Calu3 (cell line): ENCODE results near the gene MASP1. TPM values are rescaled to one million over a fixed set of nuclear protein-coding genes. Genes with fewer than 3 reads are reported as not detected.
A peak's percentile ranks its signal among the peaks of the same experiment; 100 is the strongest.

Source experiments
- BruUV-seq: library from RNA; stranded (reverse); fragments of 400-500 nt; replicated peaks from 2 replicates; lab custom pipeline; 2021; lab: Mats Ljungman, UMichigan
- CTCF ChIA-PET: fragments of 300-600 bp; sonication (Branson Sonifier 250); formaldehyde crosslinking; loops from one replicate; lab custom pipeline; 2022; ENCODE audit warnings: antibody characterized with exemption; lab: Charles Lee
- DNase-seq: peaks from one replicate; pipeline ENCODE4 v3.0.0; 2022
- H3K27ac Mint-ChIP-seq: one replicate; pipeline ENCODE4 v1.8.0; 2022; ENCODE audit warnings: mixed read lengths; ENCODE audit not compliant: unreplicated experiment
- H3K27me3 Mint-ChIP-seq: one replicate; pipeline ENCODE4 v1.8.0; 2022; ENCODE audit warnings: mixed read lengths; ENCODE audit not compliant: unreplicated experiment
- H3K36me3 Mint-ChIP-seq: one replicate; pipeline ENCODE4 v1.8.0; 2022; ENCODE audit warnings: mild to moderate bottlenecking, moderate library complexity, mixed read lengths; ENCODE audit not compliant: insufficient read depth, unreplicated experiment
- H3K4me1 Mint-ChIP-seq: one replicate; pipeline ENCODE4 v1.8.0; 2022; ENCODE audit warnings: mild to moderate bottlenecking, low read depth, mixed read lengths; ENCODE audit not compliant: unreplicated experiment
- H3K4me3 Mint-ChIP-seq: one replicate; pipeline ENCODE4 v1.8.0; 2022; ENCODE audit warnings: mild to moderate bottlenecking, low read depth, moderate library complexity, mixed read lengths; ENCODE audit not compliant: unreplicated experiment
- H3K9me3 Mint-ChIP-seq: one replicate; pipeline ENCODE4 v1.8.0; 2022; ENCODE audit warnings: low read depth, mixed read lengths; ENCODE audit not compliant: unreplicated experiment
- intact Hi-C: fragments of 100-400 bp; cut with micrococcal nuclease; formaldehyde crosslinking; loops from one replicate; pipeline ENCODE4 v1.10.0; 2022; ENCODE audit not compliant: unreplicated experiment
- total RNA-seq: library from RNA; stranded (reverse); gene quantifications from 2 replicates; pipeline ENCODE4 v1.2.3, GENCODE V29; 2022
- TF ChIP-seq, protein P1 (sequence below): fragments of 200-600 bp; IDR thresholded peaks from one replicate; pipeline ENCODE4 v1.8.0; 2022; ENCODE audit warnings: antibody characterized with exemption; ENCODE audit not compliant: unreplicated experiment

MASP1 gene
- total RNA-seq, 1 experiment from 2014 or later, result 0.59 TPM

DNA sequence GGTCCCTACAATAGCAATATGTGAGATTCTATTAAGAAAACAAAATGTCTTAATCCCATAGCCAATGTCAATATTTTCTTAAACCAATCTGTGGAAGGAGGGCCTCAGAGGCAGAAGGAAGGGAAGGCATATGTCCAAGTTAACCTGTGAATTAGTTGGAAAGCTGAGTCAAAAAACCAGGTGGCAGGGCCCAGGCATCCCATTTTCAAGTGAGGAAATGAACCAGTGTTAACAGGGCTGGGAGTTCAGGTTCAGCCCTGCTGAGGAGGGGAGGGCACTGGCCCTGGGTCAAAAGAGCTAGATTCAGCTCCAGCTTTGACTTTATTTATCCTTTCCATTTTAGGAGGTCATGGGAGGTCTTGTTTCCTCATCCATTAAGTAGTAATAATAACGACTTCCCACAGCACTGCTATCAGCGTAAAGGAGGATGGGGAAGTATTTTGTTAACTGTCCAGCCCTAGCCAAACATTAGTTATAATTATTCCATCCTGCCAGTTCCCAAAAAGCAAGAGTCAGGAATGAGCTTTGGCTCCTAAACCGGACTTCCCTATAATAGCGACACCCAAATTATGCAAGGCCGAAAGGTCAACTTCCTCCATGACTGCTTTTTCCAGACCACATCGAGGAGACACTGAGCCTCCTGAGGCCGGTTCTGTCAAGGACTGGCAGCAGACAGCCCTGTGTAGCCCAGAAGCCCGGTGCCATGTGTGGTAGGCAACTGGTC is 3.2 kb downstream of the MASP1 start:
- Mint-ChIP-seq H3K36me3 (no peaks in the 10 kb centered on the region), H3K27ac (no peak overlapping the region), H3K4me1 (peaks cover 41% of the 10 kb centered on the region), H3K4me3 (no peak overlapping the region), H3K9me3 (no peaks in the 10 kb centered on the region), H3K27me3 (no peaks in the 10 kb centered on the region)
- CTCF ChIA-PET, result interaction anchor here (0.6 kb wide), 1 partner anchor 1799 kb away, joined by 3 read pairs; no protein-coding TSS in a partner anchor
- no TSS peak for BruUV-seq
- TF ChIP-seq, protein P1, sequence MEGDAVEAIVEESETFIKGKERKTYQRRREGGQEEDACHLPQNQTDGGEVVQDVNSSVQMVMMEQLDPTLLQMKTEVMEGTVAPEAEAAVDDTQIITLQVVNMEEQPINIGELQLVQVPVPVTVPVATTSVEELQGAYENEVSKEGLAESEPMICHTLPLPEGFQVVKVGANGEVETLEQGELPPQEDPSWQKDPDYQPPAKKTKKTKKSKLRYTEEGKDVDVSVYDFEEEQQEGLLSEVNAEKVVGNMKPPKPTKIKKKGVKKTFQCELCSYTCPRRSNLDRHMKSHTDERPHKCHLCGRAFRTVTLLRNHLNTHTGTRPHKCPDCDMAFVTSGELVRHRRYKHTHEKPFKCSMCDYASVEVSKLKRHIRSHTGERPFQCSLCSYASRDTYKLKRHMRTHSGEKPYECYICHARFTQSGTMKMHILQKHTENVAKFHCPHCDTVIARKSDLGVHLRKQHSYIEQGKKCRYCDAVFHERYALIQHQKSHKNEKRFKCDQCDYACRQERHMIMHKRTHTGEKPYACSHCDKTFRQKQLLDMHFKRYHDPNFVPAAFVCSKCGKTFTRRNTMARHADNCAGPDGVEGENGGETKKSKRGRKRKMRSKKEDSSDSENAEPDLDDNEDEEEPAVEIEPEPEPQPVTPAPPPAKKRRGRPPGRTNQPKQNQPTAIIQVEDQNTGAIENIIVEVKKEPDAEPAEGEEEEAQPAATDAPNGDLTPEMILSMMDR, result no peak
- no peak for DNase-seq
- intact Hi-C loops, result no loop called here

DNA sequence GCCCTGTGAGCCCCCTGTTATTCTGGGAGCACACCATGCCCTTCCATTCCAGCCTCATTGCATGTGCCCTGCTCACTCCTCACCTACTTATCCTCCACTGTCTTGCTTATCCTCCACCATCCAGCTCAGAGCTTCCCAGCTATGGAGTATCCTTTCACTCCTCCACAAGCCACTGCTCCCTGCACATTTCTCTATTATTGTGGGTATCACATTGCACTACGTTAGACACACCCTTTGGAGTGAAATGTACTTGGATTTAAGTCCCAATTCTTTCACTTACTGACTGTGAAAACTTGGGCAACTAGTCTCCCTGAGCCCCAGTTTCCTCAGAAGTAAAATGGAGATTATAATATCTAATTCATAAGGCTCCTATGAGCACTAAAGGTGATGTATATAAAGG is 4.3 kb downstream of the MASP1 start:
- intact Hi-C loops, result no loop called here
- no peaks in the 10 kb centered on the region for H3K27me3 Mint-ChIP-seq
- peaks cover 40% of the 10 kb centered on the region for H3K4me1 Mint-ChIP-seq
- H3K9me3 Mint-ChIP-seq, result no peaks in the 10 kb centered on the region
- TF ChIP-seq, protein P1, result no peak
- CTCF ChIA-PET, result no interaction called here
- BruUV-seq, result no TSS peak
- H3K4me3 Mint-ChIP-seq, result no peak overlapping the region
- peak overlapping the region; percentile 72 for H3K27ac Mint-ChIP-seq
- DNase-seq, result no peak
- no peaks in the 10 kb centered on the region for H3K36me3 Mint-ChIP-seq

DNA sequence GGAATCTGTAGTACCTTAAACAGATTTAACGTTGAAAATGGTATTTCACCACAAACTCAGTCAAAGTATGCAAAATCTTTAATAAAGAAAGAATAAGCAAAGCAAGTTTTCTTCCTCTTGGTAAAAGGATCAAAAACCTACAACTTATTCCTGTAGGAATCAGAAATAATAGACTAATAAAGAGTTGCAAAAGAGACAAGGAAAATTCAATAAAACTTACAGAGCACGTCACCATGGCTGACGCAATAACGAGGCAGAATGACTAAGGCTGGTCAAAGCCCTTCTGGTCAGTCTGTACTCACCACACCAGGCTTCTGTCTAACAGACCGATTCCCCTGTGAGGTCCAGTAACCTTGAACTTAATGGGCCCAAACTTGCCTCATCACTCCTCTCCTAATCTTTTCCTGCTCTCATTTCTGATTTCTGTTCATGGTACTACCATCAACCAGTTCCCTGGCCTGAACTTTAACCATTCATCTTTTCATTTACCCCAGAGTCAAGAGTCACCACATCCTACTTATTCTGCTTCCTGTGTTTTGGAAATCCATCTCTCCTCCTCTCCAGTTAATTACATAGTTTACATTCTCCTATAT is 5.0 kb downstream of the MASP1 start:
- H3K4me1 Mint-ChIP-seq, result peaks cover 33% of the 10 kb centered on the region
- intact Hi-C loops, result no loop called here
- BruUV-seq, result no TSS peak
- peak overlapping the region; percentile 72 for H3K27ac Mint-ChIP-seq
- no peaks in the 10 kb centered on the region for H3K27me3 Mint-ChIP-seq
- CTCF ChIA-PET, result no interaction called here
- DNase-seq, result no peak
- TF ChIP-seq, protein P1, result no peak
- no peaks in the 10 kb centered on the region for H3K36me3 Mint-ChIP-seq
- H3K9me3 Mint-ChIP-seq, result no peaks in the 10 kb centered on the region
- no peak overlapping the region for H3K4me3 Mint-ChIP-seq

DNA sequence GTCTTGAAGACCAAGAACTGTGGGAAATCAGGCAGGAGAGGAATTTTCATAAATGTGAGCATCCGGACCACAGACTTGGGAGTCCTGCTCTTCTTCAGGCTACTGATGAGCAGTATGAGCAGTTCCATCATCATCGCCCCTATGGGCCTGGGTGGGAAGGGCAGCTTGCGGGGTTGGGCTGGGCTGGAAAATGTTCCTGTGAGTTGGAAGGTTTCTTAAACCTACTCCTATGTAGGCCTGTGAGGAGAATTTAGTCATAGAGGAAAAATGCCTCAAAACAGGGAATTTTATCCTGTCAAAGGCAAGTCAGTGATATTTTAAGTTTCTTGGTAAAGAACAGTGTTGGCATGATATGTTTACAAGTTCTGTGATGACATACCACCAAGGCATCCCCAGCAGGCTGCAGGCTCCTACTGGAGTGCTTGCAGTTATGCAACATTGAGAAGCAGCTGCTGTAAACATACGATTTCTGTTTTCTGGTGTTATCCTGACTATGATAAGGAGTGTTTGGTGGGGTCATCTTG is 10.3 kb downstream of the MASP1 start:
- TF ChIP-seq, protein P1, result no peak
- no peak overlapping the region for H3K4me3 Mint-ChIP-seq
- CTCF ChIA-PET, result no interaction called here

More for the DNA sequence above, 10.3 kb downstream of the MASP1 start:
- intact Hi-C loops, result loop anchor here (5.0 kb wide), 1 partner anchor 1154 kb away; no protein-coding TSS in a partner anchor
- H3K27me3 Mint-ChIP-seq, result peaks cover 28% of the 10 kb centered on the region
- DNase-seq, result no peak
- H3K36me3 Mint-ChIP-seq, result no peaks in the 10 kb centered on the region
- peaks cover 11% of the 10 kb centered on the region for H3K4me1 Mint-ChIP-seq
- H3K9me3 Mint-ChIP-seq, result no peaks in the 10 kb centered on the region
- BruUV-seq, result no TSS peak
- no peak overlapping the region for H3K27ac Mint-ChIP-seq
